HG03457 (cell line): ENCODE results near the gene AQP10.
"Not testable (repeated sequence)": the region's sequence is repeated elsewhere in the genome, so short reads cannot be mapped to it uniquely, and the experiment has no call there.

ENCODE experiments used
- ATAC-seq: cut with Tn5 transposase; IDR thresholded peaks from one replicate; pipeline ENCODE4 v1.9.1; 2021; ENCODE audit warnings: moderate number of reproducible peaks; ENCODE audit not compliant: unreplicated experiment

AQP10 gene, protein sequence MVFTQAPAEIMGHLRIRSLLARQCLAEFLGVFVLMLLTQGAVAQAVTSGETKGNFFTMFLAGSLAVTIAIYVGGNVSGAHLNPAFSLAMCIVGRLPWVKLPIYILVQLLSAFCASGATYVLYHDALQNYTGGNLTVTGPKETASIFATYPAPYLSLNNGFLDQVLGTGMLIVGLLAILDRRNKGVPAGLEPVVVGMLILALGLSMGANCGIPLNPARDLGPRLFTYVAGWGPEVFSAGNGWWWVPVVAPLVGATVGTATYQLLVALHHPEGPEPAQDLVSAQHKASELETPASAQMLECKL

DNA sequence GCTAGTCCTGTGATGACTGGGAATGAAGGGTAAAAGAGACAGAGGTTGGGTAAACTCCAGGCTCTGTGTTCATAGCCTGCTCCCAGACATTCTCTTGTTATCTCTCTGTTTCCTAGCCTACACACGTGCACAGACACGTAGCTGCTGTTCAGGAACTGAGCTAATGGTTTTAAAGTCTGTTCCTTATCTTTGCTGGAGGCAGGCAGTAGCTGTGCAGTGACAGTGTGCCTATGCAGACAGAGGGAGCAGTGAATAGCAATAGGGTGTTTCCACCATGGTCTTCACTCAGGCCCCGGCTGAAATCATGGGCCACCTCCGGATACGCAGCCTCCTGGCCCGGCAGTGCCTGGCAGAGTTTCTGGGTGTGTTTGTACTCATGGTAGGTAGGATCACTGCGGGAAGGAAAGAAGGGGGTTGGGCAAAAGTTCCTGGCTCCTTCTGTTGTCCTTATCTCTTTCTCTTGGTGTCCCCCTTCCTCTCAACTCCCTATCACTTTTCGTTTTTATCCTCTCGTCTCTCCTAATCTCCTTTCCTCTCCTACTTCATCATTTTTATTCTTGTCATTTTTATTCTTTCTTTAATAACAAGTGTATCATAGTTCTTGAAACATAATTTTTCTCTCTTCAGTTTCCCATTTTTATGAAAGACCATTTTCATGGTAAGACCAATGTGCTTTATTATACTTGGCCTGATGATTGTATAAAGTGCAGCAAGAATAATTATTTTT, at the start of gene AQP10:
Gene AQP10, plus strand, starts transcription at position 212 of the 727 bp plus-strand sequence. Its CDS starts 63 bp downstream, at position 275.
- no peak for ATAC-seq

DNA sequence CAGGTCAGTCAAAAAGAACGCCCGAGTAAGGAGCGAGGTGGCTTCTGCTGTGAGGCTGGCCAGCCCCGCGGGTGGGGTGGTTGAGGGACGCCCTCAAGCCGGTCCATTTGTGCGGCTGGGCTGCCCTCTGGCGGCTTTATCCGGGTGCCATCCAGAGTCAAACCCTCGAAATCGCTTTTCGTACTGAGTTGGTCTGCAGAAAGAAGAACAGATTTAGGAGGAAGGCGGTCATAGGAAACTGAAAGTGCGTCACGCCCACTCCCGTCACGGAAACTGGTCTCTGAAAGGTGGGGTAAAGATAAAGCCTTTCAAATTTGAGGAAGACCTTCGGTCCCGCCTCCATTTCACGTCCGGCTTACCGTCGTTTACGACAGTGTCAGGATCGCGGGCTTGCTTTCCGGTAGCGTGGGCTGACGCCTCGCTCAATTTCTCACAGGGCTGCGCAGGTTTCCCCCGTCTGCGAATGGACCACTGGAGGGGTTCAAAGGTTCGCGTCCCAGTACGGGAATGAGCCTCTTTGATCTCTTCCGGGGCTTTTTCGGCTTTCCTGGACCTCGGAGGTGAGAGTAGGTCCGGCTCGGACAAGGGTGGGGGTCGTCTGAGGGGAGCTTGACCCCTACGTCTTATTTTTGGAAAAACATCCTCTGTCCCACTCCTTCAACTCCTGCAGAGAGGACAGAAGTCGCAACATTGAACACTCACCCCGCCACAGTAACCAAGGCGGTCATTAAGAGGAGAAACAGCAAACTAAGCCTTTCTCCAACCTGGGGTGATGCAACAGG, 48.5 kb upstream of the AQP10 start, which contains the start of gene HAX1:
Gene HAX1, plus strand, starts transcription at position 413 of the 782 bp plus-strand sequence. Its CDS starts 95 bp downstream, at position 508.
- peak; percentile 81 for ATAC-seq

DNA sequence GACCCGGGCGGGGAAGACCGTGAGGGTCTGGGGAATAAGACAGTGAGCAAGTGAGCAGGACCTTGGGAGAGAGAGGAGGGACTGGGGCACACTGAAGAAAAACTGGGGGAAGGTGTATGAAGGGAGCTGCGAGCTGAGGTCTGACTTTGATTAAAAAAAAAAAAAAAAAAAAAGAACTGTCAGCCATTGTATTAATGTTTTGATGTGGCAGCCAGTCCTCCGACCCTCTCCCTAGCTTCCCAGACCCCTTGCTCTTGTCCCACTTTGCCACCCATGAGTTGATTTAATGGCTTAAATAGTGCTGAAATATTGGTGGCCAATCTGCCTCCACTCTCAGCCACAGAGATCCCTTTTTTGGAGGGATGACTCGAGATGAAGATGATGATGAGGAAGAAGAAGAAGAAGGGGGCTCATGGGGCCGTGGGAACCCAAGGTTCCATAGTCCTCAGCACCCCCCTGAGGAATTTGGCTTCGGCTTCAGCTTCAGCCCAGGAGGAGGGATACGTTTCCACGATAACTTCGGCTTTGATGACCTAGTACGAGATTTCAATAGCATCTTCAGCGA, 47.8 kb upstream of the AQP10 start:
- ATAC-seq, result no peak

DNA sequence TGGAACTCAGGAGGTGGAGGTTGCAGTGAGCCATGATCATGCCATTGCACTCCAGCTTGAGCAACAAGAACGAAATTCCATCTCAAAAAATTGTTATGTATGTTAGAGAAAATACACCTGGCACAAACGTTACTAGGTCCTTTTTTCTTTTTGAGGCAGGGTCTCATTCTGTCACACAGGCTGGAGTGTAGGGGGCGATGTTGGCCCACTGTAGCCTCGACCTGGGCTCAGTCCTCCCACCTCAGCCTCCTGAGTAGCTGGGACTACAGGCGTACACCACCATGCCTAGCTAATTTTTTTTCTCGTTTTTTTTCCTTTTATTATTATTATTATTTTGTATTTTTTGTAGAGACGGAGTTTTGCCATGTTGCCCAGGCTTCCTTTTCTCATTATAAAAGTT, 44.1 kb upstream of the AQP10 start:
- ATAC-seq, result no peak

DNA sequence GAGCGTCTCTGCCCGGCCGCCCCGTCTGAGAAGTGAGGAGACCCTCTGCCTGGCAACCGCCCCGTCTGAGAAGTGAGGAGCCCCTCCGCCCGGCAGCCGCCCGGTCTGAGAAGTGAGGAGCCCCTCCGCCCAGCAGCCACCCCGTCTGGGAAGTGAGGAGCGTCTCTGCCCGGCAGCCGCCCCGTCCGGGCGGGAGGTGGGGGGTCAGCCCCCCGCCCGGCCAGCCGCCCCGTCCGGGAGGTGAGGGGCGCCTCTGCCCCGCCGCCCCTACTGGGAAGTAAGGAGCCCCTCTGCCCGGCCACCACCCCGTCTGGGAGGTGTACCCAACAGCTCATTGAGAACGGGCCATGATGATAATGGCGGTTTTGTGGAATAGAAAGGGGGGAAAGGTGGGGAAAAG, 33.3 kb upstream of the AQP10 start:
- not testable (repeated sequence) for ATAC-seq

DNA sequence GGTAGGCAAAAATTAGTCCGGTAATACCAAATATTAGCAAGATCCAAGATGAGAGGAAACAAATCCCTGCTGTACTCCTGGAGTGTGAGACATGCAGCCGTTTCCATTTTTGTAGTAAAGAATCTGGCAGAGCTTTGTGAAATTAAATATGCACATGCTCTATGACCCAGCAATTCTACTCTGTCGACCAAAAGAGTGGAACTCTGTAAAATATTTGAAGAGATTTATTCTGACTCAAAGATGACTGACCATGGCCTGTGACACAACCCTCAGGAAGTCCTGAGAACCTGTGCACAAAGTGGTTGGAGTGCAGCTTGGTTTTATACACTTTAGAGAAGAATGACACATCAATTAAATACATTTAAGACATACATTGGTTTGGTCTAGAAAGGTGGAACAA, 32.2 kb upstream of the AQP10 start:
- ATAC-seq, result no peak

DNA sequence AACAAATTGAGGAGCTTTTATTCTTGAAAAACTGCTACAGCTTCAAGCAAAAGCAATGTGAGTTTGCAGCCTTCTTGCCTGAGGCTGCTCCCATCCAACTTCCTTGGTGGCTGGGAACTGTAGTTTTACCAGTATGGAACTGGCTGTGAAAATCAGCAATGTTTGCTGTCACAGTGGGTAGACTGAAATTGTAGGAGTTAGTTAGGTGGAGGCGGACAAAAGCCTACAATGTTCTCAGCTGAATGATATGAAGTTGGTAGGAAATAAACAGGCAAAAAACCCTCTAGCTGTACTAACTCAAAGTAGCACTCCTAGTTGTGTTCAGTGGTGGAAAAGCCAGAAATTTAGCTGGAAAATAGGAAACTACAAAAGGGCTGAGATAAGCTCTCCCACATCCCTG, 30.0 kb upstream of the AQP10 start:
- ATAC-seq, result no peak

DNA sequence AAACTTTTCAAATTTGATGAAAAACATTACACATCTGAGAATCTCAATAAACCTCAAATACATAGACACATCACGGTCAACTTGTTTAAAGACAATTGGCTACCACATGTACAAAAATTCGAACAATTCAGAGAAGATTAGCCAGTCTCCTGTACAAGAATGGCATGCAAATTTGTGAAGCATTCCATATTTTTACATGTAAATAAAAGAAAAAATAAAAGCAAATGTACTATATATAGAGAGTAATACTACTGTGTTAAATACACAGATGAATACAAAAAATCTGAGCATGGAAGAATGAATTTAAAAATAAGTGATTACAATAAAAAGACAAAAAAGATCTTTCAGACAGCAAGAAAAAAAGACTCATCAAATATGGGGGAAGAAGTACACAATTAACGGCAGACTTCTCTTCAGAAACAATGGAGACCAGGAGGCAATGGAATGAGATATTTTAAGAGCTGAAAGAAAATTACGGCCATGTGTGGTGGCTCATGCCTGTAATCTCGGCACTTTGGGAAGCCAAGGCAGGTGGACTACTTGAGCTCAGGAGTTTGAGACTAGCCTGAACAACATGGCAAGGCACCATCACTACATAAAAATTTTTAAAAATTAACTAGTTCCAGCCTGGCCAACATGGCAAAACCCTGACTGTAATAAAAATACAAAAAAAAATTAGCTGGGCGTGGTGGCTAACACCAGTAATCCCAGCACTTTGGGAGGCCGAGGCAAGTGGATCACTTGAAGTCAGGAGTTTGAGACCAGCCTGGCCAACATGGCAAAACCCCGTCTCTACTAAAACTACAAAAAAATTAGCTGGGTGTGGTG, 25.3 kb upstream of the AQP10 start:
- no peak for ATAC-seq

DNA sequence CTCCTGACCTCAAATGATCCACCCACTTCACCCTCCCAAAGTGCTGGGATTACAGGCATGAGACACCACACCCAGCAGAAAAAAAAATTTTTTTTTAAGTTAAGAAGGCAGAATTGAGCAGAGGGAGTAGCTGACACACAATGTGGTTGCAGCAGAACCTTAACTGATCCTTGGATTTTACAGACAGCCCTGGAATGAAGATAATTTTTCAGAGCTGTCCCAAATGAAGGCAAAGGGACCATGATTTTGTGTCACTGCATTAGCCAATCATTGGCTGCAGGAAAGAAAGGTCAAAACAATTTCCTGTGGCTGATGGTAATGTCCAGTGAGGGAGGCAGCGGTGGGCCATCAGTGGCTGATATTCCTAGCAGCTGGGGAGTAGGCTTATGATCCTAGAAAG, 19.3 kb upstream of the AQP10 start:
- ATAC-seq, result no peak

DNA sequence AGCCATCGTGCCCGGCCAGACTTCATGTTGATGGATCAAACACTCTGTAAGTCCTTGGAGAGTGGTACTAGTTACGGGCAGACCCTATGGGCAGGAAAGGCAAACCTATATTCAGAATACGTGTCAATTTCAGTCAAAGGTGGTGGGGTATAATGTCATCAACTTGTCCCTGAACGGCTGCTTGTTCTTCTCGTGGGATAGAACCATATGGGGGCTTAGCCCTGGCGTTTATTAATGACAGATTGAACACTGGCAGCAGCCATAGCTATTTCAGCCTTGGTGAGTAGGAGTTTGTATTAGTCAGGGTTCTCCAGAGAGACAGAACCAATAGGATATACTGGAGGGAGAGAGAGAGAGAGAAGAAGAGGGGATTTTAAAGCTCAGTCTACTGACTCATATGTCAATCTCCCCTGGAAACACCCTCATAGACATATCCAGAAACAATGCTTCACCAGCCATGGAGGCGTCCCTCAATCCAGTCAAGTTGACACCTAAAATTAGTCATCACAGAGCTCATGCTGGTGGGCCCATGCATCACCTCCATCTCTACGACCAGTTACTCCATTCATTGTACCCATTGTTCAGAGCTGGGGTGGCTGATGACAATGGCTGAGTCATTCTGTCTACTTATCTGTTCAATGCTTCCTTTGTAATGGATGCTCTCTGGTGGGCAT, 16.1 kb upstream of the AQP10 start:
- no peak for ATAC-seq

DNA sequence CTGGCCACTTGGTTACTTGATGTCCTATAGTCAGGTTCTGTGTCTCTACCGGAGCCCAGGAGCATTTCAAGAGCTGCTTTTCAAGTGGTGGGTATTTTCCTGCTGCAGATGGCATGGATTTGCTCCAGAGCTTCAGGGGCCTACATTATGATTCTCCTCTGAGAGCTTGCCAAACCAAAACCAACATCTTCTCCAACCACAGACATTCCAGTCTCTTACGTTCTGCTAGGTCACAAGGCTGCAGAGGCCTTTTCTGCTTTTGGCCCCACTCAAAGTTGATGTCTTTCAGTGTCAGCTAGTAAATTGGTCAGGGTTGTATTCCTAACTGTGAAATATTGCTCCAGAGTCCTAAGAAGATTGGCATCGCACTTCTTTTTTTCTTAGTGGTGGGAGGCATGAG, 14.7 kb upstream of the AQP10 start:
- ATAC-seq, result no peak

DNA sequence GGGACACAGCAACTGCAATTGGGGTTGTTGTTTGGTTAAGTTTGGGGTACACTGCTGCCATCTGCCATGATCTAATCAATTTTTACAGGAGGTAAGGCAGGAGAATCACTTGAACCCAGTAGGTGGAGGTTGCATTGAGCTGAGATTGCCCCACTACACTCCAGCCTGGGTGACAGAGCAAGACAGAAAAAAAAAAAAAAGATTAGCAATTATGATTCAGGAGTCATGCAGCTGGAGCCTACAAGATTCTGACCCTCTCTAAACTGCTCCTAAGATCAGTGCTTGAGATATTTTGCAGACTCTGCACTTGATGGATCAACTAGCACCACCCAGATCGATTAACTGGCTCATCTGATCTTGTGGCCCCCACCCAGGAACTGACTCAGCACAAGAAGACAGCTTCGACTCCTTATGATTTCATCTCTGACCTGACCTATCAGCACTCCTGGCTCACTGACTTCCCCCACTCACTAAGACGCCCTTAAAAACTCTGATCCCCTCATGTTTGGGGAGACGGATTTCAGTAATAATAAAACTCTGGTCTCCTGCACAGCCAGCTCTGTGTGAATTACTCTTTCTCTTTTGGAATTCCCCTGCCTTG, 13.1 kb upstream of the AQP10 start:
- ATAC-seq, result not testable (repeated sequence)

DNA sequence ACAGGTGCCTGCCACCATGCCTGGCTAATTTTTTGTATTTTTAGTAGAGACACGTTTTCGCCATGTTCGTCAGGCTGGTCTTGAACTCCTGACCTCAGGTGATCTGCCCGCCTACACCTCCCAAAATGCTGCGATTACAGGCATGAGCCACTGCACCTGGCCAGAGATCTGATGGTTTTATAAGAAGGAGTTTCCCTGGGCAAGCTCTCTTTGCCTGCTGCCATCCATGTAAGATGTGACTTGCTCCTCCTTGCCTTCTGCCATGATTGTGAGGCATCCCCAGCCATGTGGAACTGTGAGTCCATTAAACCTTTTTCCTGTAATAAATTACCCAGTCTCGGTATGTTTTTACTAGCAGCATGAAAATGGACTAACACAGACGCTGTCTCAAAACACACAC, 11.8 kb upstream of the AQP10 start:
- not testable (repeated sequence) for ATAC-seq

DNA sequence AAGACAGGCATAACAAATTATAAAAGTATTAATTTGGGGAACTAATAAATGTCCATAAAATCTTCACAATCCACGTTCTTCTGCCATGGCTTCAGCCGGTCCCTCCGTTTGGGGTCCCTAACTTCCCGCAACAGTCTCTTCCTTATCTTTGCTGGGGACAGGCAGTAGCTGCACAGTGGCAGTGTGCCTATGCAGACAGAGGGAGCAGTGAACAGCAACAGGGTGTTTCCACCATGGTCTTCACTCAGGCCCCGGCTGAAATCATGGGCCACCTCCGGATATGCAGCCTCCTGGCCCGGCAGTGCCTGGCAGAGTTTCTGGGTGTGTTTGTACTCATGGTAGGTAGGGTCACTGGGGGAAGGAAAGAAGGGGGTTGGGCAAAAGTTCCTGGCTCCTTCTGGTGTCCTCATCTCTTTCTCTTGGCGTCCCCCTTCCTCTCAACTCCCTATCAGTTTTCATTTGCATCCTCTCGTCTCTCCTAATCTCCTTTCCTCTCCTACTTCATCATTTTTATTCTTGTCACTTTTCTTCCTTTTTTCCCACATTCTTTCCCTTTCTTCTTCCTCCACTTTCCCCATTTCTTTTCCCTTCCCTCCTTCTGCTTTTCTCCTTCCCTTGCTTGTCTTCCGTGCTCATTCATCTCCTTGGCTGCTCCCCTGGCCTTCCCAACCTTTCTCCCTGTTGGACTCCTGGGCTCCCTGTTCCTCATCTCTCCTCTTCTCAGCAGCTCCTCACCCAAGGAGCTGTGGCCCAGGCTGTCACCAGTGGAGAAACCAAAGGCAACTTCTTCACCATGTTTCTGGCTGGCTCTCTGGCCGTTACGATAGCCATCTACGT, 8.4 kb upstream of the AQP10 start:
- not testable (repeated sequence) for ATAC-seq

DNA sequence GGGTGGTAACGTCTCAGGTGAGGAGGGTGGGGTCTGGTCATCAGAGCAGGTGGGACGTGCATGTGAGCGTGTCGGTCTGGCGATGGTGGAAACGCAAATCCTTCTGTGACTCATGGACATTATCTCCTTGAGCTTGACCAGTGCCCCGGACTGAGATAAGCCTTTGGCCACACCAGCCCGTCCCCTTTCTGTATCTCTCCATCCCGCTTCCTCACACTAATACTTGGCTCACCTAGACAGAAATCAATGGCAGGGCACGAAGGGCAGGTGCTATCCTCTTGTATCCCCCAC, 7.9 kb upstream of the AQP10 start:
- ATAC-seq, result no peak

DNA sequence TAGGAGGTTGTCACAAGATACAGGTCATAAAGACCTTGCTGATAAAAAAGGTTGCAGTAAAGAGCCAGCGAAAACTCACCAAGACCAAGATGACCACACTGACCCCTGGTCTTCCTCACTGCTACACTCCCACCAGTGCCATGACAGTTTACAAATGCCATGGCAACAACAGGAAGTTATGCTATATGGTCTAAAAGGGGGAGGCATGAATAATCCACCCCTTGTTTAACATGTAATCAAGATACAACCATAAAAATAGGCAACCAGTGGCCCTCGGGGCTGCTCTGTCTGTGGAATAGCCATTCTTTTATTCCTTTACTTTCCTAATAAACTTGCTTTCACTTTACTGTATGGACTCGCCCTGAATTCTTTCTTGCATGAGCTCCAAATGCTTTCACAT, 6.7 kb upstream of the AQP10 start:
- ATAC-seq, result not testable (repeated sequence)

DNA sequence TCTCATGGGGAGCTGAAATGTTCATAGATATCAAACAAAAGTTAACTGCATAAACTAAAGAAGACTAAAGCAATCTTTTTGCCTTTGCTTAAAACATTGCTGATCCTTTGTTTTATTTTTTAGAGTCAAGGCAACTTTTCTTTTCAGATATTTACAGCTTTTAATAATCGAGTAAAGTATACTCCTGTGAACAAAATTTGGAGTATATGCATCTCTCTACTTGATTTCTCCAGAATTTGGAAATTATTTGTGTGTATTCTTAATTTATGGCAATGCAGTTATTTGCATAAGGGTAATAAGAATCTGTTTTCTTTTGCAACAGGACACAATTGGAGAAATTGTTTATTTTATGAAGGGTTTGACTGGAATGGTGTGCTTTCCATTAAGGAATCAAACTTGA, 4.2 kb upstream of the AQP10 start:
- ATAC-seq, result no peak

DNA sequence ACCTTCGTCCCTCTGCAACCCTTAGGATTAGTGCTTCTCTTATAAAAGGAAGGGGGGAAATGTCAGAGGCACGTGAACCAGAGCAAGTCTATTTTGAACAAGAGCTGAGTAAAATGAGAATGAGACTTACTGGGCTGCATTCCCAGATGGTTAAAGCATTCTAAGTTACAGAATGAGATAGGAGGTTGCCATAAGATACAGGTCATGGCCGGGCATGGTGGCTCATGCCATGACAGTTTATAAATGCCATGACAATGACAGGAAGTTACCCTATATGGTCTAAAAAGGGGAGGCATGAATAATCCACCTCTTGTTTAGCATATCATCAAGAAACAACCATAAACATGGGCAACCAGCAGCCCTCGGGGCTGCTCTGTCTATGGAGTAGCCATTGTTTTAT, 2.5 kb upstream of the AQP10 start:
- no peak for ATAC-seq

DNA sequence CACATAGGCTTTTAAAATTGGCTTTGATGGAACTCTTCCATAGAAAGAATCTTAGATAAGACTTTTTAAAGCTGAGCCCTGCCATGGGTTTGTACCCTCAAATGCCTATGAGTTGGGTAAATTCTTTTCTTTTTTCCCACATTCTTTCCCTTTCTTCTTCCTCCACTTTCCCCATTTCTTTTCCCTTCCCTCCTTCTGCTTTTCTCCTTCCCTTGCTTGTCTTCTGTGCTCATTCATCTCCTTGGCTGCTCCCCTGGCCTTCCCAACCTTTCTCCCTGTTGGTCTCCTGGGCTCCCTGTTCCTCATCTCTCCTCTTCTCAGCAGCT, 679 bp downstream of the AQP10 start:
- ATAC-seq, result not testable (repeated sequence)
